HG03159 (cell line): ENCODE data around the gene PGPEP1.
A peak's percentile ranks its signal among the peaks of the same experiment; 100 is the strongest.
"Not testable (repeated sequence)": the region's sequence is repeated elsewhere in the genome, so short reads cannot be mapped to it uniquely, and the experiment has no call there.

ENCODE experiments used
- ATAC-seq: cut with Tn5 transposase; IDR thresholded peaks from one replicate; pipeline ENCODE4 v1.9.1; 2021; ENCODE audit warnings: mild to moderate bottlenecking, moderate library complexity; ENCODE audit not compliant: unreplicated experiment

PGPEP1 gene

GRCh38 chr19:18389726-18390064 is 49.3 kb downstream of the PGPEP1 start:
- no peak for ATAC-seq

GRCh38 chr19:18390065-18390907 is 49.9 kb downstream of the PGPEP1 start:
- no peak for ATAC-seq

DNA sequence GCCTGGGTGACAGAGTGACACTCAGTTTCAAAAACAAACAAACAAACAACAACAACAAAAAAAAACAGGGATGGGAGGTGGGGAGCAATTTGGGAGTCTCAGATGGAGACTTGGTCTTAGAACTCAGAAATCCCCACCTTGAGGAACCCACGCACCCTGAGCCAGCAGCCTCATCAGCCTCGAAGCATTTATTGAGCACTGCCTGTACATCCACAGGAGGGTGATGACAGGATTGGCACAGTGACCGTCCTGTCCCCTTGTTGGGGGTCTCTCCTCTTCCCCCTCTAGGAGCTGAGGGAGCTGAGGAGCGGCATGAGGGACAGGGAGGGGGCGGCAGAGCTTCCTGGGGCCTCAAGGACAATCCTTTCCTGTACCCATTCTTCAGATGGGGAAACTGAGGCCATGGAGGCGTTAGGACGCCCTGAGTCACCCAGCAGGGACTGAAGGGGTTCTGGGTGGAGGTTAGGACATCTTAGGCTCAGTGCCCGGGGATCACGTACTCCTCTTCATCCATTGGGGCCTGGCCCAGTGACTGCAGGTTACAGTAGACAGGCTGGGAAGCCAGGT is 51.2 kb downstream of the PGPEP1 start:
- no peak for ATAC-seq

GRCh38 chr19:18392417-18392816 is 52.0 kb downstream of the PGPEP1 start:
- ATAC-seq, result no peak

- ATAC-seq, result no peak
Measured at GRCh38 chr19:18392926-18393325, 52.5 kb downstream of the PGPEP1 start.

GRCh38 chr19:18393836-18394235 is 53.4 kb downstream of the PGPEP1 start:
- ATAC-seq, result no peak

DNA sequence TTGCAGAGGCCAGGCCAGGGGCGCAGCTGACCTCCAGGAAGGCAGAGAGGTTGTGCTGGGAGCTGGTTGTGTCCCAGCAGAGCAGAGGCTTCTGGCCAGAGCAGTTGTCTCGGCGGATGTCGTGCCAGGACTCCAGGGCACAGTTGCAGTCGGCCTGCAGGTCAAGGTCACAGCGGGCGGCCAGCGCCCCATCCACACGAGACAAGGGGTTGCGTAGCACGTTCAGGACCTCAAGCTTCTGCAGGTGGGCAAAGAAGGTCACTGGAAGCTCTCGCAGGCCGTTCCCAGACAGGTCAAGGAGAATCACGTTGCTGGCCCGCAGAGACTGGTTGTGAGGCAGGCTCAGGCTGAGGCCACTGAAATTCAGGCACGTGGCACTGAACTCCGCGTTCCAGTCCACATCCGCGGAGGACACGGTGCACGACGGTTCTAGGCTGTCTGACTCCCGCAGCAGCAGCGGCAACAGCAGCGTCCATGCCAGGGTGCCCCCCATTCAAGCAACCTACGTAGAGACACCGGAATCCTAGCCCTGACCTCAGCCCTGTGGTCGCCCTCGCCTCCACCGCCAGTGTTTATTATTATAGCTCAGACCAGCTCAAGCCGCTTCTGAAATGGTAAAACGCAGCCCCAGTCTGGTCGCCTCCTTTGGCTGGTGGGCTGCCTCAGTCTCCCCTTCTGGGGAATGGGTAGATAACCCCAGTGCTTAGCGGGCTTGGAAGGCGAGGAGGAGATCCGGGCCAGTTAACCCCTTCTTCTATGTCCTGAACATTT is 56.3 kb downstream of the PGPEP1 start:
- no peak for ATAC-seq

- no peak for ATAC-seq
Measured at GRCh38 chr19:18397242-18398202, 57.1 kb downstream of the PGPEP1 start, which contains the start of gene LRRC25. Gene LRRC25, minus strand, starts transcription at chr19:18397622. Its CDS starts 659 bp downstream, at chr19:18396963.

DNA sequence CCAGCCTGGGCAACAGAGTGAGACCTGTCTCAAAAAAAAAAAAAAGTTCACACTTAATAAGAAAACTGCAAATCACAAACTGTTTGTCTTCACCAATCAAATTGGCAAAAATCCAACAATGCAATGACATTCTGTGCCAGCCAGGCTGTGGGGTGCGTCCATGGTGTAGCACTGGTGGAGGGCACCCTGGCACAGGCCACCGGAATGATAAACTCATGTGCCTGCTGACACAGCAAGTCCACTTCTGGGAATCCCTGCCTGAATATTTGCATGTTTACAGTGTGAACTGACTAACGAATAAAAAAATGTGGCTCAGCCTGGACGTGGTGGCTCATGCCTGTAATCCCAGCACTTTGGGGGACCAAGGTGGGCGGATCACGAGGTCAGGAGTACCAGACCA is 58.6 kb downstream of the PGPEP1 start:
- ATAC-seq, result no peak

DNA sequence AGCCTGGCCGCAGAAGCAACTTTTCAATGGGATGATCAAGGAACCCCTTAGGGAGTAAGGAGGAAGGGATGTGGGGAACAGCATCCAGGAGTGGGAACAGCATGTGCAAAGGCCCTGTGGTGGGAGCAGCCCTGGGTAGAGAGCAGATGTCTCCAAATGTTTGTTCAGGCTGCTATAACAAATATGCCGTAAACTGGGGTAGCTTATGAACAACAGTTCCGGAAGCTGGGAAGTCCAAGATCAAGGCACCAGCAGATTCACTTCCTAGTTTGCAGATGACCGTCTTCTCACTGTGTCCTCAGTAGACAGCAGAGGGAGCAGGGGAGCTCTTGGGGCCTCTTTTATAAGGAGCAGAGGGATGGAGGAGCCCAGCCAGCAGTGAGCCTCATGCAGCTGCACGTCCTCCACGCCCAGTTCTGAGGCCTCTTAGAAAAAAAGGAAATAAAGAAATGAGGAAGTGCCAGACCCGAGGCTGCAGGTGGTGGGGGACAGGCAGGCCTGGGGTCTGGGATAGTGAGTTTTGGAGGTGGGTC is 61.2 kb downstream of the PGPEP1 start:
- ATAC-seq, result no peak

- ATAC-seq, result not testable (repeated sequence)
Measured at GRCh38 chr19:18402455-18403248, 62.3 kb downstream of the PGPEP1 start.

GRCh38 chr19:18405754-18406153 is 65.4 kb downstream of the PGPEP1 start:
- not testable (repeated sequence) for ATAC-seq

DNA sequence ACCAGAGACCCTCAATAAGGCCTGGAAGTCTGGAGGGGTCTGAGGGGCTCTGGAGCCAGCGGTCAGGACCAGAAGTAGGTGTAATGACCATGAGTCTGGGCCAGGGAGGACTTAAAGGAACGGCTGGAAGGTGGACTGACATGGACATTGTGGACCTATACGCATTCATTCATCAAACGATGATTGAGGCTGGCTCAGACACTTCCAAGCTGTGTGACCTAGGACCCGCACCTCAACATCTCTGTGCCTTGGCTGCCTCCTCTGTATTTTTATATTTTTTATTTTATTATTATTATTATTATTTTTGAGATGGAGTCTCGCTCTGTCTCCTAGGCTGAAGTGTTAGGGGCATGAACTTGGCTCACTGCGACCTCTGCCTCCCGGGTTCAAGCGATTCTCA is 66.4 kb downstream of the PGPEP1 start:
- no peak for ATAC-seq

DNA sequence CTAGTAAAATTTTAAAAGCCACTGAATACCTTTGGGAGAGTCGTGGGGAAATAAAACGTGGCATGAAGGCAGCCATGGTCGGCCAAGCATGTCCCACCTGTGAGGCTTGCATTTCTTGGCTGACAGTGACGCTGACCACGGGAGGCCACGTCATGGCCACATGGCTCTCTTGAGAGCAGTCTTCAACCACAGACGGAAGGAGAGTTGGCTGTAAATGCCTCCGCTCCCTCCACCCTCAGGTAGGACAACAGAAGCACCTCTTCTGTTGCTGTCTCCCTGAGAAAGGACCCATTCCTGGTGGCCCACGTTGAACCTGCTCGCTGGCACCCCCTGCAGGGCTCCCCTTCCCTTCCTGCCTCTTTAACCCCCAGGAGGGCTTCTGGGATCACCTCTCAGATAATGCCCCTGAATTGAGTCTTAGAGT is 67.7 kb downstream of the PGPEP1 start:
- ATAC-seq, result peak; percentile 58

DNA sequence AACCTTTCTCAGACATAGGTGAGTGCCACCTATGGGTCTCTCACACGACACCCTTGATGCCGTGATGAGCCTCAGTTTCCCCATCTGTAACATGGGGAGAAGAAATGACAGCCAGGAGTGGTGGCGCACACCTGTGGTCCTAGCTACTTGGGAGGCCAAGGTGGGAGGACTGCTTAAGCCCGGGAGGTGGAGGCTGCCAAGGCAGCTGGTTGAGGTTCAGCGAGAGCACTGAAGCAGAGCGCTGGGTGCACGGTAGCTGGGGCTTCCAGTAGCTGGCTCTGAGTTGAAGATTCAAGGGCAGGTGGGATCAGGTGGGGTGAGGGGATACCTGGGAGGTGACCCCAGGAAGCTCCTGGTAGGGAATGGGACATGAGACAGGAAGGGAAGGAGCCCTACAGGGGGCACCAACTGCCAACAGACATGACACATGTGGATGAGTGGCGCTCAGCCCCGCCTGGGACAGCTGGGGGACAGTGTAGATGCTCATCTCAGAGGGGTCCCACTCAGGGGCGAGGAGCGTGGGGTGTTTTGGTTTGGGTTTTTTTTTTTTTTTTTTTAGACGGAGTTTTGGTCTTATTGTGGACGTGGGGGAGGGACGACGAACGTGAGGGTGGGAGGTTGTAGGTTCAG is 72.3 kb downstream of the PGPEP1 start:
- no peak for ATAC-seq

GRCh38 chr19:18414504-18415177 is 74.2 kb downstream of the PGPEP1 start:
- no peak for ATAC-seq

- ATAC-seq, result no peak
Measured at GRCh38 chr19:18415178-18415867, 74.9 kb downstream of the PGPEP1 start.

- no peak for ATAC-seq
Measured at GRCh38 chr19:18416778-18417249, 76.4 kb downstream of the PGPEP1 start.
